Activated CD4-positive, alpha-beta T cell treated with anti-CD3 and anti-CD28 coated beads, Interleukin-2, amount 50 U/mL, for 1 hour (primary cell): ENCODE measurements around the gene ZNF660.
"Not testable (repeated sequence)": the region's sequence is repeated elsewhere in the genome, so short reads cannot be mapped to it uniquely, and the experiment has no call there.

Experiments
- DNase-seq: peaks from one replicate; pipeline ENCODE4 v3.0.0-alpha.2; 2020

Gene ZNF660

GRCh38 chr3:44584646-44585501 is at the start of gene ZNF660:
TSS of gene ZNF660 (plus strand) at chr3:44584964. CDS start at chr3:44594194, 9,230 bp downstream.
- DNase-seq, result no peak

DNA sequence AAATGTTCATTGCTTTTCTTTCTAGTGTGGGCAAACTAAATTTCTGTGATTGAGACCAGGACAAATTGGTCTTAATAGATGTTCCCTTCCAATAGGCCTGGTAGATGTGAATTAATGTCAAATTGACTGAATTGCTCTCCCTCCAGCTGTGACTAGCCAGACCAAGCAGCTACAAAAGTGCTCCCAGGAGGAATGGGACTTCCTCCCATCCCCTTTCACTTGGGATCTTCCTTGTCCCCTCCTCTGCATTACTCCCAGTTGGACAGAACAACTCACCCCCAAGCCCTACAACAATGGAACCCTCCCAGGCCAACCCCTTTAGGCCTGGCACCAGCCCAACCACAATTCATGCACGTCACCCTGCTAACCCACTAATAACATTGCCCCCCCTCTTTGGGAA is 49.4 kb upstream of the ZNF660 start:
- no peak for DNase-seq

GRCh38 chr3:44544811-44545210 is 40.0 kb upstream of the ZNF660 start:
- not testable (repeated sequence) for DNase-seq

- peak; percentile 19 for DNase-seq
Observed at GRCh38 chr3:44554626-44555592, 29.9 kb upstream of the ZNF660 start, which contains the start of gene ZKSCAN7. TSS of gene ZKSCAN7 (plus strand) at chr3:44555193. CDS start at chr3:44557048, 1,855 bp downstream.

DNA sequence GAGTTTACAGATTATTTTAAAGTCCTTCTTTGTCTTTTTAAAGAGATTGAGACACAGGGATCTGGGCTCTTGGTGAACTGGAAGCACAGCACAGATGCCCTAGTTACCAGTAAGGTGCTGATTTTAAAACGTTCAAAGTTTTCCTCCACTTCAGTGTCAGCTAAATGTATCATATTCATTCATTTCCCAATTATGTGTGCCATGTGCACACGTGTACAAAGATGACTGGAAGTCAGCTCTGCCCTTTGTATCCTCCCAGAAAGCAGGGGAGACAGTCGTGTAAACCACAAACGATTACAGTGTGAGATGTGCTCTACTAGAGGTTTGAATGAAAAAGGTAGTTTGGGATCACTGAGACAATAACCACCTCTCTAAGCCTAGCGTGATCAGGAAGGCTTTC is 29.0 kb upstream of the ZNF660 start:
- no peak for DNase-seq

- no peak for DNase-seq
Observed at GRCh38 chr3:44557074-44557473, 27.7 kb upstream of the ZNF660 start.

DNA sequence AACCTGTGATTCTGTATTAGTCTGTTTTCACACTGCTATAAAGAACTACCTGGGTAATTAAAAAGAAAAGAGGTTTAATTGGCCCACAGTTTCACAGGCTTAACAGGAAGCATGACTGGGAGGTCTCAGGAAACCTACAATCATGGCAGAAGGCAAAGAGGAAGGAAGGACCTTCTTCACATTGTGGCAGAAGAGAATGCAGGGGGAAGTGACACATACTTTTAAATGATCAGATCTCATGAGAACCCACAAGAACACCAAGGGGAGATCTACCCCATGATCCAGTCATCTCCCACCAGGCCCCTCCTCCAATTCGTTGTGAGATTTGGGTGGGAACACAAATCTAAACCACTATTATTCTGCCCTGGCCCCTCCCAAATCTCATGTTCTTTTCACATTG is 23.7 kb upstream of the ZNF660 start:
- no peak for DNase-seq

DNA sequence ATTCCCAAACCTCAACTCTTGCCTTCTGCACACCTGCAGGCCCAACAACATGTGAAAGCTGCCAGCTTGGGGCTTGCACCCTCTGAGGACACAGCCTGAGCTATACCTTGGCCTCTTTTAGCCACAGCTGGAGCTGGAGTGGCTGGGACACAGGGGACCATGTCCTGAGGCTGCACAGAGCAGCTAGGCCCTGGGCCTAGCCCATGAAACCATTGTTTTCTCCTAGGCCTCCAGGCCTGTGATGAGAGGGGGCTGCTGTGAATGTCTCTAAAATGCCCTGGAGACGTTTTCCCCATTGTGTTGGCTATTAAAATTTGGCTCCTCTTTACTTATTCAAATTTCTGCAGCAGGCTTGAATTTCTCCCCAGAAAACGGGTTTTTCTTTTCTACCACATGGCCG is 22.6 kb upstream of the ZNF660 start:
- no peak for DNase-seq

GRCh38 chr3:44568561-44568960 is 16.2 kb upstream of the ZNF660 start:
- DNase-seq, result no peak

DNA sequence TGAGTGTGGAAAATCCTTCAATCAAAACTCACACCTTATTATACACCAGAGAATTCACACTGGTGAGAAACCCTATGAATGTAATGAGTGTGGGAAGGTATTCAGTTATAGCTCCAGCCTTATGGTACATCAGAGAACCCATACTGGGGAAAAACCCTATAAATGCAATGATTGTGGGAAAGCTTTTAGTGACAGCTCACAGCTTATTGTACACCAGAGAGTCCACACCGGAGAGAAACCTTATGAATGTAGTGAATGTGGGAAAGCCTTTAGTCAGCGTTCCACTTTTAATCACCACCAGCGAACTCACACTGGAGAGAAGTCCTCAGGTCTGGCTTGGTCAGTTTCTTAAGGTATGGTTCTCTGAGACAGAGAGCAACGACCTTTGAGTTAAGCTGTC is 13.7 kb upstream of the ZNF660 start:
- DNase-seq, result no peak

DNA sequence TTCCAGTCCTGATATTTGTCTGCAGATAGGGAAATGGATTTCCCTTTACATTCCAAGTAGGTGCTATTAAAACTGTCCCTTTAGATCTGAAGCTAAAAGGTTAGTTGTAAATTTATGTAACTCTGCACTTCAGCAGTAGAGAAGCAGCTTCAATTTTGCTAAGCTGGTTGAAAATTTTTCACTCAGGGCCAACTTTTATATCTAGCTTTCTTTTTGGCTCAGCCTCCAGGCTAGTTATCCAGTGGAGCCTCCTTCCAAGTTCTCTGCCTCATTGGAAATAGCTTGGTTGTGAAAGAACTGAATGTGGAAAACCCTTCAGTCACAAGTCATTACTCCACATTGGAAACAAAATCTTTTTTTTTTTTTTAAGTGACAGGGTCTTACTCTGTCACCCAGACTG is 8.2 kb upstream of the ZNF660 start:
- no peak for DNase-seq

GRCh38 chr3:44577354-44577952 is 7.3 kb upstream of the ZNF660 start:
- DNase-seq, result not testable (repeated sequence)

- DNase-seq, result not testable (repeated sequence)
Observed at GRCh38 chr3:44578316-44578715, 6.4 kb upstream of the ZNF660 start.

- not testable (repeated sequence) for DNase-seq
Observed at GRCh38 chr3:44578924-44579515, 5.7 kb upstream of the ZNF660 start.

DNA sequence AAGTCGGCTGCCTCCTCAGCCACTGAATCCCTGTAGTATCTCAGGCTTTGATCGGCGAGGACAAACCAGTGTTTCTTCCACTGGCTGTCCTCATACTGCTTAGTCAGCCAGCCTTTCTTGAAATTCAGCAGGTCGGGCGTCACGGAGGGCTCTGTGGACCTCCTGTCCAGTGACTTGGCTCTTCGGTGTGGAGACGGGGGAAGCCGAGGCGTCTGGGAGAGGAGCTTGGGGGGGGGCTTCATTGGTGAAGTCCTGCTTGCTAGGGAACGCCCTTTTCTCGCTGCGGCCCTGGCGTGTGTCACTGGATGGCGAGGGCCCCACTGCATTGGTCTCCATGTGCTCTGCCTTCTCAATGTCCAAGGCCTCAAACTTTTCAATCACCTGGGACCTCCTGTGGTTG is 5.0 kb upstream of the ZNF660 start:
- DNase-seq, result not testable (repeated sequence)

DNA sequence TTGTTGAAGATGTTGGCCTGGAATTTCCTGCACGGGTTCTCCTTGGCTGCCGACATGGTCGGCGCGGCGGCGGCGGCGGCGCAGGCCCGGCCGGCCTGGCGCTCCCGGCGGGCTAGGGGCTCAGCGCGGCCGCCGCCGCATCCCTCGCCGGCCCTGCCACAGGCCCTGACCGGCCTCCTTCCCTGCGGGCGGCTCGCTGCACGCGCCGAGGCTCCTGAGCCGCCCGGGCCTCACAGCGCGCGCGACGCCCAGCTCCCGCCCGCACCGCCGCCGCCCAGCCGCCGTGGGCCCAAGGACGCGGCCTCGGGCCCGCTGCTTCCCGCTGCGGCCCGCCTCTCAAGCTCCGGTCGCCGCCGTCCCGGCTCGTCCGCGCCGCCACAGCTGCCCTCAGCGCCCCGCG is 3.8 kb upstream of the ZNF660 start:
- not testable (repeated sequence) for DNase-seq

- DNase-seq, result no peak
Observed at GRCh38 chr3:44596621-44597020, 11.9 kb downstream of the ZNF660 start.

GRCh38 chr3:44601749-44602148 is 17.0 kb downstream of the ZNF660 start:
- DNase-seq, result no peak

GRCh38 chr3:44612678-44613077 is 27.9 kb downstream of the ZNF660 start:
- DNase-seq, result no peak

DNA sequence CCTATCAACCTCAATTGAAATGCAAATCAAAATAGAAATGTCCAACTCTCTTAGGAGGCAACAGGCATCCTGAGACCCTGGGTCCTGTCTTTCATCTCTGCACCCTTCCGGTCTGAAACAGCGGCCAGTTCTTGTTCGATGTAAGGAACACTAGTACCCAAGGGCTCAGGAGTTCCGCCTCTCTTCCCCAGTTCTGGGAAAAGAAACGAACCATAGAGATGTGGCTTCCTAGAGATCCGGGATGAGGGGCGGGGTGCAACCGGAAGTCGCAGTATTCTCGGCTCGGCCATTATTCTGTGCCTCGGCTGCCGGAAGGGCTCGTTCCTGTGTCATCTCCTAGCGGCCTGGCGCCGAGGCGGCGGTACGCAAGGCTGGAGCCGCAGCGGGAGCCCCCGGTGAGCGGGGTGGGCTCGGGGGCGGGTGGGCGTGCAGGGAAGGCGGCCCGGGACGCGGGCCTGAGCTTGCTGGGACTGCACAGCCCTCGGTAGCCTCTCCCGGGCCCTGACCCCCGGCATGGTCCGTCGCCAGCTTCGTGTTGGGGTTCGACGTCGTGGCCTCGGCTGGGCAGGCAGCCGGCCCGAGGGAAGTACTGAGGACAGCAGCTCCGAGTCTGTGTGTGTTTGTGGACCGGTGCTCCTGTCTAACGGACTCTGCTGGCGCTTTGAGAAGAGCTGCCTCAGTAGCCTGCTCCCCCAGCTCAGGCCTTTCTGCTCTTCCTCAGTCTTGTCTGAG is 40.2 kb downstream of the ZNF660 start, which contains the start of gene ZNF197:
TSS of gene ZNF197 (plus strand) at position 288 of the 732 bp plus-strand sequence. CDS start 4,119 bp downstream, outside the sequence.
- DNase-seq, result peak; percentile 32

- no peak for DNase-seq
Observed at GRCh38 chr3:44628716-44629115, 44.0 kb downstream of the ZNF660 start.

DNA sequence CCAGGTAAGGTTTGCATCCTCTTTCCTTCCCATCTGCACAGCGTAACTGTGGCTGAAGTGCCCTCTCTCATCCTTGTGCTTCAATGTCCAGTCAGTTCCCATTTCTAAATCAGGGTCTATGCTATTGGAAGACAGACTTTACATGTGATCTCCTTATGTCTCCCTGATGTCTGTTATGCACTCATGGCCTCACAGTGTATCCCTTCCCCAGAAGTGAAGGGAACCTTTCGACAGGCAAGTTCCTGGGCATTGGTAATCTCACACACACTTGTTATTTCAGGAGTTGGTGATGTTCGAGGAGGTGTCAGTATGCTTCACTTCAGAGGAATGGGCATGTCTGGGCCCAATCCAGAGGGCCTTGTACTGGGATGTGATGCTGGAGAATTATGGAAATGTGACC is 47.4 kb downstream of the ZNF660 start:
- no peak for DNase-seq
